ENCODE data around the gene LRRC66. TPM values are rescaled to one million over a fixed set of nuclear protein-coding genes. Genes with fewer than 3 reads are reported as not detected.

LRRC66 gene
- 1 to 10 TPM; 6.1 to 8.5 TPM for total RNA-seq

- no peaks in the 10 kb centered on the region for H3K36me3 ChIP-seq
- no peaks in the 10 kb centered on the region for H3K4me1 ChIP-seq
- intact Hi-C loops (cut with DNase I), result no loop called here
- H3K4me3 ChIP-seq, result no peak within 1 kb of the TSS
- TF ChIP-seq CTCF (IDR thresholded peaks at IDR 0.05), result no peak
- H3K27me3 ChIP-seq, result no peaks in the 10 kb centered on the region
- H3K27ac ChIP-seq, result peak within 1 kb of the TSS; percentile 70
- no peak within 1 kb of the TSS for H3K9ac ChIP-seq (ENCODE audit: low read depth in 2 of 2, low read length in 2 of 2)
- DNase-seq, result peak; percentile 92
- no peaks in the 10 kb centered on the region for H3K9me3 ChIP-seq
Observed at GRCh38 chr4:52019936-52020657, at the start of gene LRRC66. Gene LRRC66 (minus strand): TSS chr4:52020363. CDS start chr4:52017613, 2,750 bp downstream.

GRCh38 chr4:52069571-52069970, 49.4 kb upstream of the LRRC66 start:
- H3K4me1 ChIP-seq, result no peaks in the 10 kb centered on the region
- H3K9ac ChIP-seq (ENCODE audit: low read depth in 2 of 2, low read length in 2 of 2), result no peak overlapping the region
- no peak overlapping the region for H3K27ac ChIP-seq
- H3K36me3 ChIP-seq, result no peaks in the 10 kb centered on the region
- H3K4me3 ChIP-seq, result no peak overlapping the region
- H3K9me3 ChIP-seq, result no peaks in the 10 kb centered on the region
- no peak for DNase-seq
- no peak for TF ChIP-seq CTCF (IDR thresholded peaks at IDR 0.05)
- no peaks in the 10 kb centered on the region for H3K27me3 ChIP-seq
- intact Hi-C loops (cut with DNase I), result no loop called here

GRCh38 chr4:52059372-52059771, 39.2 kb upstream of the LRRC66 start:
- H3K4me3 ChIP-seq, result no peak overlapping the region
- H3K27ac ChIP-seq, result no peak overlapping the region
- no peaks in the 10 kb centered on the region for H3K4me1 ChIP-seq
- no peaks in the 10 kb centered on the region for H3K9me3 ChIP-seq
- no peaks in the 10 kb centered on the region for H3K27me3 ChIP-seq
- no peak for TF ChIP-seq CTCF (IDR thresholded peaks at IDR 0.05)
- intact Hi-C loops (cut with DNase I), result no loop called here
- no peaks in the 10 kb centered on the region for H3K36me3 ChIP-seq
- peak; percentile 73 for DNase-seq
- no peak overlapping the region for H3K9ac ChIP-seq (ENCODE audit: low read depth in 2 of 2, low read length in 2 of 2)

- no peak for TF ChIP-seq CTCF (IDR thresholded peaks at IDR 0.05)
- H3K27me3 ChIP-seq, result no peaks in the 10 kb centered on the region
- H3K9ac ChIP-seq (ENCODE audit: low read depth in 2 of 2, low read length in 2 of 2), result no peak overlapping the region
- H3K4me1 ChIP-seq, result no peaks in the 10 kb centered on the region
- no peak overlapping the region for H3K4me3 ChIP-seq
- no peak overlapping the region for H3K27ac ChIP-seq
- H3K36me3 ChIP-seq, result no peaks in the 10 kb centered on the region
- no peak for DNase-seq
- no peaks in the 10 kb centered on the region for H3K9me3 ChIP-seq
- intact Hi-C loops (cut with DNase I), result no loop called here
Observed at GRCh38 chr4:52058275-52058674, 38.1 kb upstream of the LRRC66 start.

- Histone ChIP-seq H3K9me3 (no peaks in the 10 kb centered on the region), H3K36me3 (no peaks in the 10 kb centered on the region), H3K4me3 (no peak overlapping the region), H3K27me3 (no peaks in the 10 kb centered on the region), H3K9ac (ENCODE audit: low read depth in 2 of 2, low read length in 2 of 2) (no peak overlapping the region), H3K27ac (no peak overlapping the region), H3K4me1 (no peaks in the 10 kb centered on the region)
- intact Hi-C loops (cut with DNase I), result no loop called here
- TF ChIP-seq CTCF (IDR thresholded peaks at IDR 0.05), result no peak
- DNase-seq, result no peak
Observed at GRCh38 chr4:52057196-52057595, 37.0 kb upstream of the LRRC66 start.
